Lower lobe of right lung (tissue), 2 donors: ENCODE results near the gene IFNA16. TPM values are rescaled to one million over a fixed set of nuclear protein-coding genes. Genes with fewer than 3 reads are reported as not detected.
"Not testable (repeated sequence)": the region's sequence is repeated elsewhere in the genome, so short reads cannot be mapped to it uniquely, and the experiment has no call there.

Source experiments
- ATAC-seq, 2 donors: fragments of 200-7000 bp; cut with Tn5 transposase; one replicate each; pipeline ENCODE4 v1.9.1; 2020 to 2022; ENCODE audit warnings: mild to moderate bottlenecking in 2 of 2, moderate library complexity in 2 of 2
- DNase-seq: peaks from one replicate; pipeline ENCODE4 v3.0.0-alpha.2; 2020
- H3K27ac ChIP-seq: fragments of 200-600 bp; one replicate; pipeline ENCODE4 v1.8.0; 2022
- H3K27me3 ChIP-seq: fragments of 200-600 bp; one replicate; pipeline ENCODE4 v1.8.0; 2022; ENCODE audit warnings: low read depth
- H3K36me3 ChIP-seq: fragments of 200-600 bp; one replicate; pipeline ENCODE4 v1.8.0; 2022; ENCODE audit warnings: mild to moderate bottlenecking
- H3K4me1 ChIP-seq: fragments of 200-600 bp; one replicate; pipeline ENCODE4 v1.8.0; 2022
- H3K4me3 ChIP-seq: fragments of 200-600 bp; one replicate; pipeline ENCODE4 v1.8.0; 2022; ENCODE audit warnings: mild to moderate bottlenecking
- H3K9me3 ChIP-seq: fragments of 200-600 bp; one replicate; pipeline ENCODE4 v1.8.0; 2022
- intact Hi-C: fragments of 100-400 bp; cut with DNase I; formaldehyde crosslinking; loops from one replicate; pipeline ENCODE4 v1.11.0; 2022
- total RNA-seq: library from RNA; stranded (reverse); fragmentation: NEBNext Ultra II Directional; extraction: Animal tissue kit (Norgen Biotek cat#: 25700); gene quantifications from one replicate; pipeline ENCODE4 v1.2.1, GENCODE V29; 2021
- TF ChIP-seq, protein P1 (sequence below): fragments of 200-600 bp; IDR thresholded peaks from one replicate; pipeline ENCODE4 v1.8.0; 2022; ENCODE audit warnings: antibody characterized with exemption, mild to moderate bottlenecking
- donor health status: DM: no; HTN: yes; CAD: no; lungs with severe emphysema.

IFNA16 gene
- total RNA-seq, 1 donor from 2014 or later, result not detected

- intact Hi-C loops, result no loop called here
- Histone ChIP-seq H3K4me1 (no peaks in the 10 kb centered on the region), H3K9me3 (no peaks in the 10 kb centered on the region)
Observed at GRCh38 chr9:21172156-21172555, 45.0 kb downstream of the IFNA16 start.

GRCh38 chr9:21171351-21171750 is 45.8 kb downstream of the IFNA16 start:
- Histone ChIP-seq H3K27me3 (no peaks in the 10 kb centered on the region), H3K9me3 (no peaks in the 10 kb centered on the region), H3K27ac (no peak overlapping the region), H3K4me3 (no peak overlapping the region), H3K36me3 (no peaks in the 10 kb centered on the region), H3K4me1 (no peaks in the 10 kb centered on the region)
- TF ChIP-seq, protein P1, sequence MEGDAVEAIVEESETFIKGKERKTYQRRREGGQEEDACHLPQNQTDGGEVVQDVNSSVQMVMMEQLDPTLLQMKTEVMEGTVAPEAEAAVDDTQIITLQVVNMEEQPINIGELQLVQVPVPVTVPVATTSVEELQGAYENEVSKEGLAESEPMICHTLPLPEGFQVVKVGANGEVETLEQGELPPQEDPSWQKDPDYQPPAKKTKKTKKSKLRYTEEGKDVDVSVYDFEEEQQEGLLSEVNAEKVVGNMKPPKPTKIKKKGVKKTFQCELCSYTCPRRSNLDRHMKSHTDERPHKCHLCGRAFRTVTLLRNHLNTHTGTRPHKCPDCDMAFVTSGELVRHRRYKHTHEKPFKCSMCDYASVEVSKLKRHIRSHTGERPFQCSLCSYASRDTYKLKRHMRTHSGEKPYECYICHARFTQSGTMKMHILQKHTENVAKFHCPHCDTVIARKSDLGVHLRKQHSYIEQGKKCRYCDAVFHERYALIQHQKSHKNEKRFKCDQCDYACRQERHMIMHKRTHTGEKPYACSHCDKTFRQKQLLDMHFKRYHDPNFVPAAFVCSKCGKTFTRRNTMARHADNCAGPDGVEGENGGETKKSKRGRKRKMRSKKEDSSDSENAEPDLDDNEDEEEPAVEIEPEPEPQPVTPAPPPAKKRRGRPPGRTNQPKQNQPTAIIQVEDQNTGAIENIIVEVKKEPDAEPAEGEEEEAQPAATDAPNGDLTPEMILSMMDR, result no peak
- no peak for DNase-seq
- intact Hi-C loops, result no loop called here
- no peak for ATAC-seq

More at GRCh38 chr9:21172156-21172555, 45.0 kb downstream of the IFNA16 start:
- Histone ChIP-seq H3K27ac (no peak overlapping the region), H3K27me3 (no peaks in the 10 kb centered on the region), H3K36me3 (no peaks in the 10 kb centered on the region), H3K4me3 (no peak overlapping the region)
- TF ChIP-seq, protein P1, result no peak
- ATAC-seq, result no peak
- no peak for DNase-seq

GRCh38 chr9:21166560-21166959 is 50.6 kb downstream of the IFNA16 start, which contains the start of gene IFNA21:
TSS of gene IFNA21 (minus strand) at chr9:21166660. CDS start at chr9:21166612, 48 bp downstream.
- ATAC-seq, H3K4me3 ChIP-seq, H3K4me1 ChIP-seq, DNase-seq, H3K27ac ChIP-seq, H3K36me3 ChIP-seq, H3K9me3 ChIP-seq, H3K27me3 ChIP-seq, intact Hi-C loops: not testable (repeated sequence)

Other genes starting within 250 kb of the IFNA16 start
- 13.5 TPM for gene HACD4, start 185.7 kb downstream of the IFNA16 start, total RNA-seq
- gene IFNB1, start 139.4 kb downstream of the IFNA16 start, total RNA-seq, result not detected
- not detected for gene IFNW1, start 75.5 kb downstream of the IFNA16 start, total RNA-seq
- gene IFNA21, start 50.7 kb downstream of the IFNA16 start, total RNA-seq, result not detected
- gene IFNA4, start 29.7 kb downstream of the IFNA16 start, total RNA-seq, result not detected
- gene IFNA7, start 15.1 kb downstream of the IFNA16 start, total RNA-seq, result not detected
- not detected for gene IFNA10, start 10.2 kb downstream of the IFNA16 start, total RNA-seq
- gene IFNA17, start 10.9 kb upstream of the IFNA16 start, total RNA-seq, result not detected
- gene IFNA14, start 22.7 kb upstream of the IFNA16 start, total RNA-seq, result not detected
- not detected for gene IFNA5, start 88.0 kb upstream of the IFNA16 start, total RNA-seq
- gene KLHL9, start 118.1 kb upstream of the IFNA16 start, total RNA-seq, result 22.7 TPM
- gene IFNA6, start 133.6 kb upstream of the IFNA16 start, total RNA-seq, result not detected
- gene IFNA13, start 150.7 kb upstream of the IFNA16 start, total RNA-seq, result 1.1 TPM
- not detected for gene IFNA2, start 168.1 kb upstream of the IFNA16 start, total RNA-seq
- not detected for gene IFNA8, start 191.8 kb upstream of the IFNA16 start, total RNA-seq
- gene IFNA1, start 223.1 kb upstream of the IFNA16 start, total RNA-seq, result 0.62 TPM